ENCODE results near the gene GRHL3. TPM values are rescaled to one million over a fixed set of nuclear protein-coding genes. Genes with fewer than 3 reads are reported as not detected.
A peak's percentile ranks its signal among the peaks of the same experiment; 100 is the strongest.

GRHL3 gene
- total RNA-seq, 2 donors from 2014 or later, result 0.54 to 1.3 TPM

- no peaks in the 10 kb centered on the region for H3K36me3 ChIP-seq
- no peak for ATAC-seq (ENCODE audit: insufficient number of reproducible peaks, low FRiP score, low read depth)
Observed at GRCh38 chr1:24317956-24318614, 1.1 kb upstream of the GRHL3 start.

GRCh38 chr1:24318615-24319311 lies 394 bp upstream of the GRHL3 start:
- Histone ChIP-seq H3K4me3 (no peak overlapping the region), H3K27ac (no peak overlapping the region)
- no peak for ATAC-seq (ENCODE audit: insufficient number of reproducible peaks, low FRiP score, low read depth)

More at GRCh38 chr1:24317956-24318614, 1.1 kb upstream of the GRHL3 start:
- DNase-seq (ENCODE audit: low spot score), result no peak
- Histone ChIP-seq H3K4me3 (no peak overlapping the region), H3K27ac (no peak overlapping the region), H3K27me3 (replicated peaks; ENCODE audit: insufficient read depth) (no peaks in the 10 kb centered on the region), H3K4me1 (ENCODE audit: control insufficient read depth in 1 of 2, low read depth in 2 of 2) (peaks cover 0 to 16% of the 10 kb centered on the region in 2 donors), H3K9me3 (no peaks in the 10 kb centered on the region)
- no peak for TF ChIP-seq CTCF (IDR thresholded peaks at IDR 0.05)

DNA sequence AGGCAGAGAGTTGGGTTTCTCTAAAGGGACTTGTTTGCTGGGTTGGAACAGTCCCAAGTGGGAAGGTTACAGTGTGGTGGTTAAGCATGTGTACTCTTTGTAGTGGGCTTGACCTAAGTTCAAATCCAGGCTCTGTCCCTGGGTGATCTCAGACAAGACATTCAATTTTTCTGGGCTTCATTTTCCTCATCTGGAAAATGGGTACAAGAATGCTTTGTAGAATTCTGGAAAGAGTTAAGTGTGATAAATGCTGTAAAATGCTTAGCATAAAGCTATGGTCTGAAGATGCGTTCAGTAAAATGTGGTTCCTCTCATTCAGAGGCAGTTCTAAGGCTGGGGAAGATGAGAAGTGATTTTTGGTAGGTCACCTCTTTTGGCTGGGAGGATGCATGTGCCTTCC lies 805 bp downstream of the GRHL3 start:
- H3K27ac ChIP-seq, result no peak overlapping the region
- H3K36me3 ChIP-seq, result no peaks in the 10 kb centered on the region
- DNase-seq (ENCODE audit: low spot score) (no peak), ATAC-seq (ENCODE audit: insufficient number of reproducible peaks, low FRiP score, low read depth) (no peak)
- peaks cover 0 to 16% of the 10 kb centered on the region in 2 donors for H3K4me1 ChIP-seq (ENCODE audit: control insufficient read depth in 1 of 2, low read depth in 2 of 2)
- TF ChIP-seq CTCF (IDR thresholded peaks at IDR 0.05), result no peak
- H3K27me3 ChIP-seq (replicated peaks; ENCODE audit: insufficient read depth), result no peaks in the 10 kb centered on the region
- H3K4me3 ChIP-seq, result no peak overlapping the region
- no peaks in the 10 kb centered on the region for H3K9me3 ChIP-seq

More at GRCh38 chr1:24318615-24319311, 394 bp upstream of the GRHL3 start:
- no peaks in the 10 kb centered on the region for H3K9me3 ChIP-seq
- TF ChIP-seq CTCF (IDR thresholded peaks at IDR 0.05), result no peak
- H3K4me1 ChIP-seq (ENCODE audit: control insufficient read depth in 1 of 2, low read depth in 2 of 2), result peaks cover 0 to 16% of the 10 kb centered on the region in 2 donors
- H3K36me3 ChIP-seq, result no peaks in the 10 kb centered on the region
- H3K27me3 ChIP-seq (replicated peaks; ENCODE audit: insufficient read depth), result no peaks in the 10 kb centered on the region
- DNase-seq (ENCODE audit: low spot score), result no peak

- no peak overlapping the region for H3K27ac ChIP-seq
- H3K9me3 ChIP-seq, result no peaks in the 10 kb centered on the region
- H3K4me3 ChIP-seq, result peak overlapping the region; percentile 78
- no peak for ATAC-seq (ENCODE audit: insufficient number of reproducible peaks, low FRiP score, low read depth)
- no peak for DNase-seq (ENCODE audit: low spot score)
- no peak for TF ChIP-seq CTCF (IDR thresholded peaks at IDR 0.05)
- H3K4me1 ChIP-seq (ENCODE audit: control insufficient read depth in 1 of 2, low read depth in 2 of 2), result peaks cover 0 to 16% of the 10 kb centered on the region in 2 donors
- no peaks in the 10 kb centered on the region for H3K27me3 ChIP-seq (replicated peaks; ENCODE audit: insufficient read depth)
- H3K36me3 ChIP-seq, result no peaks in the 10 kb centered on the region
Observed at GRCh38 chr1:24321126-24321525, 2.0 kb downstream of the GRHL3 start.

DNA sequence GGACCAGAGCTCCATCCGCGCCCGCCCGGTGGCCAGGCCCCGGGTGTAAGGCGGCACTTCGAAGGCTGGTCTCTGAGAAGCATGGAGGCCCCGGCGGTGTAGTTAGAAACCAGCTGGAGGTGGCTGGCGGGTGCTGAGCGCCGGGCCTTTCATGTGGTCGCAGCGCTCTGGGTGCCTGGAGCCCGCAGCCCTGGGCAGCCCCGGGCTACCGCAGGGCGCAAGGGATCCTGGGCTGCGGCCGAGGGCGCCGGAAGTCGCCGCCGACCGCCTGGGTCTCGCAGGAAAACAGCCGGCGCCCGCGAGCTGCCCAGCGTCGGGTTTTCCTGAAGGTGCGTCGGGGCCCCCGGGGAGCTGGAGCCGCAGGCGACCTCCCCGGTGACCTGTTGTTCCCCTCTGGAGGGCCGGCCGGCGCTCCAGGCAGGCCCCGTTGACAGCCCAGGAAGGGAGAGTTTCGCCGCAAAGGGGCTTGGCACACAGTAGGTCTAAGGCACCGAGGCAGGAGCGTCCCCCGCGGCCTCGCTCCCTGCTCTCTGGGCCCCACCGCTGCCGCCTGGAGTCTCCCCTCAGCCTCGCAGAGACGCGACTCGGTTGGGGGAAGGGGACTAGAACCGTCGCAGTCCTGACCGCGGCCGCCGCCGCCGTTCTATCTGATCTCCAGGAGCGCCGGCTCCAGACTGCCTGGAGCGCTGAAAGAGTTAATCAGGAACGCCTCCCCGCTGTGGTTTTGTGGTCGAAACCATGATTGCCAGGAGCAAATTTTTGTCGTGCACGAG lies 2.7 kb downstream of the GRHL3 start:
- Histone ChIP-seq H3K4me1 (ENCODE audit: control insufficient read depth in 1 of 2, low read depth in 2 of 2) (peaks cover 0 to 16% of the 10 kb centered on the region in 2 donors), H3K27me3 (replicated peaks; ENCODE audit: insufficient read depth) (no peaks in the 10 kb centered on the region), H3K27ac (no peak overlapping the region), H3K4me3 (peak overlapping the region; percentile 78), H3K36me3 (no peaks in the 10 kb centered on the region), H3K9me3 (no peaks in the 10 kb centered on the region)
- no peak for TF ChIP-seq CTCF (IDR thresholded peaks at IDR 0.05)
- DNase-seq (ENCODE audit: low spot score) (no peak), ATAC-seq (ENCODE audit: insufficient number of reproducible peaks, low FRiP score, low read depth) (no peak)
